WERI-Rb-1 (cell line): ENCODE data around the gene CCL5.

ENCODE experiments used
- DNase-seq: peaks from one replicate; pipeline ENCODE4 v3.0.0-alpha.2; 2020
- H3K27ac ChIP-seq: fragments of 250-450 bp; sonication (Bioruptor Pico); 2 replicates; pipeline ENCODE4 v1.5.1; 2020; ENCODE audit warnings: mild to moderate bottlenecking, moderate library complexity
- H3K27me3 ChIP-seq: fragments of 250-450 bp; sonication (Bioruptor Pico); 2 replicates; pipeline ENCODE4 v1.5.1; 2021; ENCODE audit warnings: mild to moderate bottlenecking, low read depth, moderate library complexity; ENCODE audit not compliant: insufficient read depth, severe bottlenecking
- H3K36me3 ChIP-seq: fragments of 250-450 bp; sonication (Bioruptor Pico); 2 replicates; pipeline ENCODE4 v1.5.1; 2020; ENCODE audit warnings: mild to moderate bottlenecking, moderate library complexity
- H3K4me3 ChIP-seq: 2 replicates; pipeline ENCODE4 v1.5.1; 2011; ENCODE audit warnings: low read depth, mild to moderate bottlenecking, control low read depth, low read length
- H3K9me3 ChIP-seq: fragments of 250-450 bp; sonication (Bioruptor Pico); 2 replicates; pipeline ENCODE4 v1.5.1; 2021; ENCODE audit warnings: mild to moderate bottlenecking, moderate library complexity; ENCODE audit not compliant: severe bottlenecking
- CTCF ChIP-seq: IDR thresholded peaks from 2 replicates; pipeline ENCODE4 v1.5.1; 2011; ENCODE audit warnings: low read depth, mild to moderate bottlenecking, control low read depth, inconsistent platforms, low read length

Gene CCL5

GRCh38 chr17:35868737-35869136 lies 11.4 kb downstream of the CCL5 start, which contains the start of gene HEATR9:
Gene HEATR9 (minus strand): TSS chr17:35868891. CDS start chr17:35868742, 149 bp downstream.
- Histone ChIP-seq H3K27ac (no peak within 1 kb of the TSS), H3K27me3 (no peaks in the 10 kb centered on the region), H3K36me3 (no peaks in the 10 kb centered on the region), H3K9me3 (no peaks in the 10 kb centered on the region), H3K4me3 (no peak within 1 kb of the TSS)
- DNase-seq = no peak
- TF ChIP-seq CTCF = no peak

GRCh38 chr17:35867574-35867973 lies 12.6 kb downstream of the CCL5 start:
- TF ChIP-seq CTCF = no peak
- Histone ChIP-seq H3K9me3 (no peaks in the 10 kb centered on the region), H3K36me3 (no peaks in the 10 kb centered on the region), H3K27me3 (no peaks in the 10 kb centered on the region), H3K27ac (no peak overlapping the region), H3K4me3 (no peak overlapping the region)
- no peak for DNase-seq

DNA sequence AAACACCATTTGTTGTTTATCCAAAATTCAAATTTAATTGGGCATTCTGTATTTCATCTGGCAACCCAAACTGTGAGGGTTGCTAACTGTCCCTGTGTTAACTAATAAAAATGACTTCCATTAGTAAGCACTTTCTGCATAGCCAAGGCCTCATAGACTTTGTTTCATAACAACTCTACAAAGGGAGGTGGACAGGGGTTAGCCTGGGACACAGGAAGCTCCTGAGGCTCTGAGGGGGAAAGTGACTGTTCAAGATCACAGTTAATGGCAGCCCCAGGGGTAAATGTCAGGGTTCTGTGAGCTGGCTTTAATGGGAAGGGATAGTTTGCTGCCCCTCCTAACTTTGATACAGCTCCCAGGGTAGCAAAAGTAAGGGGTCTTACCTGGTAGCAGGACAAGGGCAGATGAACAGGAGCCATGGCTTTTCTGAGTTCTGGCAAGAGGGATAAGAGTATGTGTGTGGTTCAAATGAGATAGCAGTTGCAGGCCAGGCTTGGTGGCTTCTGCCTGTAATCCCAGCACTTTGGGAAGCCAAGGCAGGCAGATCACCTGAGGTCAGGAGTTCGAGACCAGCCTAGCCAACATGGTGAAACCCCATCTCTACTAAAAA lies 13.7 kb downstream of the CCL5 start:
- Histone ChIP-seq H3K4me3 (no peak overlapping the region), H3K27me3 (no peaks in the 10 kb centered on the region)
- no peak for TF ChIP-seq CTCF

GRCh38 chr17:35865412-35866340 lies 14.5 kb downstream of the CCL5 start:
- H3K4me3 ChIP-seq = no peak overlapping the region
- no peak for DNase-seq
- no peaks in the 10 kb centered on the region for H3K9me3 ChIP-seq
- no peaks in the 10 kb centered on the region for H3K27me3 ChIP-seq
- H3K27ac ChIP-seq = no peak overlapping the region
- no peaks in the 10 kb centered on the region for H3K36me3 ChIP-seq
- no peak for TF ChIP-seq CTCF

More for the DNA sequence above, 13.7 kb downstream of the CCL5 start:
- Histone ChIP-seq H3K9me3 (no peaks in the 10 kb centered on the region), H3K36me3 (no peaks in the 10 kb centered on the region), H3K27ac (no peak overlapping the region)
- DNase-seq = no peak

DNA sequence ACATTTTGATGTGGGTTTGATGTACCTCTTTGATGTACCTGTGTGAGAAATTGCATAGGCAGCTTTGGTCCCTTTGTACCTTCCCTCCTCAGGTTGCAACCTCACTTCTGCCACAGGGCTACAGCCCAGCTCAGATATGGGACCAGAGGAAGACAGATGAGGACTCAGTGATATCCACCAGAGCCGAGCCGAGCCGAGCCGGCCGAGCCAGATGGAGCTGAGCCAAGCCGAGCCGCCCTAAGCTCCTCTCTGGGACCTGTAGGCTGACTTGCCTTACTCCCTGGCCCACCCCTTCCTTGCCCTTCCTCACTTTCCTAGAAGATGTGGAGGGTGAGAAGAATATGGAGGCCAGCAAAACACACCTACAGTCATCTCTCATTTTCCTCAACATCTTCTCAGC lies 15.3 kb downstream of the CCL5 start:
- Histone ChIP-seq H3K27me3 (no peaks in the 10 kb centered on the region), H3K36me3 (no peaks in the 10 kb centered on the region), H3K27ac (no peak overlapping the region), H3K9me3 (no peaks in the 10 kb centered on the region), H3K4me3 (no peak overlapping the region)
- DNase-seq = no peak
- TF ChIP-seq CTCF = no peak
